ENCODE data around the gene ADAMTS2. TPM values are rescaled to one million over a fixed set of nuclear protein-coding genes. Genes with fewer than 3 reads are reported as not detected.

Gene ADAMTS2
- total RNA-seq, 1 experiment from 2014 or later, result 3.9 TPM

GRCh38 chr5:179237770-179238627 lies 107.3 kb downstream of the ADAMTS2 start (continued):
- no peak for TF ChIP-seq SP1 (IDR thresholded peaks at IDR 0.05; ENCODE audit: low read depth)

GRCh38 chr5:179235416-179236400 lies 109.6 kb downstream of the ADAMTS2 start:
- no peak for TF ChIP-seq EZH2phosphoT487 (IDR thresholded peaks at IDR 0.05; ENCODE audit: borderline replicate concordance)
- no peak for TF ChIP-seq POLR2A (IDR thresholded peaks at IDR 0.05; ENCODE audit: borderline replicate concordance, extremely low read depth, insufficient read depth, insufficient read length)
- no peak for TF ChIP-seq CBX3 (IDR thresholded peaks at IDR 0.05; ENCODE audit: low read depth)
- TF ChIP-seq ATF3 (IDR thresholded peaks at IDR 0.05), result no peak
- DNase-seq (ENCODE audit: low read depth, low spot score) (no peak), ATAC-seq (no peak)
- RAD21 ChIA-PET (ENCODE audit: low non-redundant PET in 1 of 2, low total read pairs in 2 of 2, uncharacterized antibody in 2 of 2, unreplicated experiment in 2 of 2), result no interaction called here
- Histone ChIP-seq H2AFZ (ENCODE audit: low read depth, low read length, poor library complexity, severe bottlenecking) (no peak overlapping the region), H3K9me2 (ENCODE audit: insufficient read depth) (no peaks in the 10 kb centered on the region), H3K36me3 (ENCODE audit: control insufficient read depth in 1 of 2, insufficient read depth in 2 of 2, low read length in 2 of 2) (no peaks in the 10 kb centered on the region), H3K9me3 (ENCODE audit: control insufficient read depth in 1 of 2, insufficient read depth in 1 of 2, low read depth in 1 of 2, low read length in 2 of 2) (no peaks in the 10 kb centered on the region), H3K4me2 (ENCODE audit: low read length) (no peak overlapping the region), H3K4me3 (replicated peaks in 1 of 2; ENCODE audit: low read depth in 1 of 2, low read length in 2 of 2) (no peak overlapping the region), H3K79me2 (ENCODE audit: insufficient read depth, low read length) (no peaks in the 10 kb centered on the region), H4K20me1 (ENCODE audit: insufficient read depth) (no peaks in the 10 kb centered on the region), H3K27me3 (ENCODE audit: insufficient read depth, low read length) (no peaks in the 10 kb centered on the region), H3K4me1 (ENCODE audit: control insufficient read depth in 1 of 2, insufficient read depth in 2 of 2, low read length in 2 of 2) (no peaks in the 10 kb centered on the region), H3K9ac (ENCODE audit: low read length) (no peak overlapping the region), H3K27ac (ENCODE audit: low read depth, low read length) (no peak overlapping the region)
- BruUV-seq (replicated peaks), result no TSS peak
- intact Hi-C loops (cut with micrococcal nuclease), result no loop called here
- POLR2A ChIA-PET, result no interaction called here
- CTCF ChIA-PET, result no interaction called here

All from HCT116 (cell line).